ENCODE data around the gene IL17RD. TPM values are rescaled to one million over a fixed set of nuclear protein-coding genes. Genes with fewer than 3 reads are reported as not detected.

Gene IL17RD
- total RNA-seq, 2 experiments from 2014 or later: not detected

GRCh38 chr3:57081173-57081572 lies 84.0 kb downstream of the IL17RD start:
- no peak overlapping the region for H3K4me3 Mint-ChIP-seq
- ATAC-seq: no peak
- CTCF ChIA-PET: no interaction called here

GRCh38 chr3:57080171-57080570 lies 85.0 kb downstream of the IL17RD start:
- CTCF ChIA-PET: interaction anchor here (1.3 kb wide), 1 partner anchor 85 kb away, joined by 4 read pairs; no protein-coding TSS in a partner anchor

More at GRCh38 chr3:57081173-57081572, 84.0 kb downstream of the IL17RD start:
- Mint-ChIP-seq H3K36me3 (ENCODE audit: low read depth) (no peaks in the 10 kb centered on the region), H3K9me3 (no peaks in the 10 kb centered on the region), H3K27ac (no peak overlapping the region), H3K4me1 (ENCODE audit: low read depth) (peaks cover 4% of the 10 kb centered on the region), H3K27me3 (peaks cover 39% of the 10 kb centered on the region)
- intact Hi-C loops (cut with micrococcal nuclease): no loop called here
- POLR2A ChIA-PET: no interaction called here
- no peak for TF ChIP-seq CTCF (IDR thresholded peaks at IDR 0.05)
- no peak for DNase-seq

DNA sequence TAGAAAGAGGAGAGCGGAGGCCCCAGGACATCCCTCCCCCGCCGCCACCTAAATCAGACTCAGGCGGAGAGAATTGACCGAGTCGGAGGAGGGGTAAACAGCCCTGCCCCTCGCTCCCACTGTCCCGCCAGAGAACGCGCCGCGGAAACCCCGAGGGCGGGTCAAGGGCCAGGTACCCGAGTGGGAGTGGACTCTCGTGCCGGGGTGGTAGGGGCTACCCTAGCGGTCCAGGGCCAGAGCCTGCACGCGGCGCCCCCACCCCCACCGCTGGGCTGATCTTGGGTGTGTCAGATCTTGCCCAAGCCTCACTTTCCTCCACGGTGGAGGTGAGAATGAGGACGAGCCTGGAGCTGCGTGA lies 85.7 kb downstream of the IL17RD start:
- Mint-ChIP-seq H3K4me1 (ENCODE audit: low read depth) (peaks cover 4% of the 10 kb centered on the region), H3K4me3 (peak overlapping the region; percentile 9), H3K9me3 (no peaks in the 10 kb centered on the region), H3K27ac (no peak overlapping the region), H3K27me3 (peaks cover 48% of the 10 kb centered on the region), H3K36me3 (ENCODE audit: low read depth) (no peaks in the 10 kb centered on the region)
- ChIA-PET CTCF (interaction anchor here (1.3 kb wide), 1 partner anchor 84 kb away, joined by 4 read pairs; no protein-coding TSS in a partner anchor), POLR2A (no interaction called here)
- no peak for TF ChIP-seq CTCF (IDR thresholded peaks at IDR 0.05)
- peak; percentile 16 for DNase-seq
- ATAC-seq: no peak
- intact Hi-C loops (cut with micrococcal nuclease): no loop called here

More at GRCh38 chr3:57080171-57080570, 85.0 kb downstream of the IL17RD start:
- H3K9me3 Mint-ChIP-seq: no peaks in the 10 kb centered on the region
- intact Hi-C loops (cut with micrococcal nuclease): no loop called here
- peak overlapping the region; percentile 45 for H3K4me3 Mint-ChIP-seq
- no peaks in the 10 kb centered on the region for H3K36me3 Mint-ChIP-seq (ENCODE audit: low read depth)
- POLR2A ChIA-PET: no interaction called here
- DNase-seq (no peak), ATAC-seq (no peak)
- H3K4me1 Mint-ChIP-seq (ENCODE audit: low read depth): peaks cover 4% of the 10 kb centered on the region
- peaks cover 44% of the 10 kb centered on the region for H3K27me3 Mint-ChIP-seq
- no peak for TF ChIP-seq CTCF (IDR thresholded peaks at IDR 0.05)
- H3K27ac Mint-ChIP-seq: no peak overlapping the region

DNA sequence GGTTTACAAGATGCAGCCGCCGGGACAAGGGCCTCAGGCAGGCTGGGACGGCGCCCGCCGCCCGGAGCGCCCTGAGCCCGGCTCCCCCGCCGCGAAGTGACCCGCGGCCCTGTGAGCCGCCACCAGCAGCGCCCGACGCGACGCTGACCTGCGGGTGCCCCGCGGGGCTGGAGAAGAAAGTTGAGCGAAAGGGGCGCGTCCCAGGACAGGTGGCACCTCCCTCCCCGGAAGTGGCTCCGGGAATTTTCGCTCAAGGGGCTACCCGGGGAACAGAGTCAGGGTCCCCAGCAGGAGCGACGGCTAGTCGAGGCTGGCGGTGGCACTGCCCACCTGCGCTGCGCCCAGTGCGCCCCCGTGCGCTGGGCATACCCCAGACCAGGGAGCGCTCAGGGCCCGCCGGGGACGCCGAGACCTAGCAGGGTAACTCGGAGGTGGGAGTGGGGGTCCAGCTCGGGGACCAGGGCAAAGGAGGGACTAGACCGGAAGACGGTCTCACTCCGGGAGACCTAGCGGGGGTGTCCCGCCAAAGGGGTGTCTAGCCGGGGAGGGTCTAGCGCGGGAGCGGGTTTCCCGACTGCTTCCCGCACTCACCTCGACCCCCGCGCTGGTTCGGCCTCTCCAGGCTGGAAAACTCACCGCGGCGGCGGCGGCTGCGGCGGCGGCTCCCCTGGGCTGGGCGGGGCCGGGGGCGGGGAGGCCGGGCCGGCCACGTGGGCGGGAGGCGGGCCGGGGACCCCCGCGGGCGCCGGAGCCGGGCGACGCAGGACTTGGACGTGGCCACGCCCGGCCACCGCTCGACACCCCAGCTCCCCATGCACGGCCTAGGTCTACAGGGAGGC lies 86.3 kb downstream of the IL17RD start:
- peaks cover 7% of the 10 kb centered on the region for H3K4me1 Mint-ChIP-seq (ENCODE audit: low read depth)
- H3K36me3 Mint-ChIP-seq (ENCODE audit: low read depth): no peaks in the 10 kb centered on the region
- no peak for TF ChIP-seq CTCF (IDR thresholded peaks at IDR 0.05)
- ATAC-seq (peak; percentile 60), DNase-seq (no peak)
- ChIA-PET POLR2A (no interaction called here), CTCF (interaction anchor here (1.3 to 1.8 kb wide), 2 partner anchors 22 to 84 kb away, joined by 4 to 5 read pairs; no protein-coding TSS in a partner anchor)
- intact Hi-C loops (cut with micrococcal nuclease): no loop called here
- no peaks in the 10 kb centered on the region for H3K9me3 Mint-ChIP-seq
- H3K27me3 Mint-ChIP-seq: peaks cover 54% of the 10 kb centered on the region
- H3K27ac Mint-ChIP-seq: no peak overlapping the region
- H3K4me3 Mint-ChIP-seq: peak overlapping the region; percentile 42

DNA sequence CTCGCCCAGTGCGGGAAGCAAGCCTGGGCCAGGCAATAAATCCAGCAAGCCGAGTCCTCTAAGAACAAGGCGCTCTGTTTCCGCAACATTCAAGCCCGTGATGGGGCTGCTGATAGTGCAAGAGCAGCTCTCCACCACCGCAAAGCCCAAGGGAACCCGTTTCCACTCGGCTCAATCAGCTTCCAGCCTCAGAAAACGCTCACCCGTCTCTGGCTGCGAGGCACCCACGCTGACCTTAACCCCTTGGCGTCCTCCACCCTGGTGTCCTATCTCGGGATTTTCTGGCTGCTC lies 86.9 kb downstream of the IL17RD start:
- Mint-ChIP-seq H3K9me3 (no peaks in the 10 kb centered on the region), H3K36me3 (ENCODE audit: low read depth) (no peaks in the 10 kb centered on the region), H3K4me3 (peak overlapping the region; percentile 42), H3K4me1 (ENCODE audit: low read depth) (peaks cover 7% of the 10 kb centered on the region), H3K27ac (no peak overlapping the region), H3K27me3 (peaks cover 54% of the 10 kb centered on the region)
- intact Hi-C loops (cut with micrococcal nuclease): no loop called here
- ChIA-PET CTCF (interaction anchor here (1.2 to 1.8 kb wide), 3 partner anchors 22 to 83 kb away, joined by 4 to 8 read pairs (median 5); no protein-coding TSS in a partner anchor), POLR2A (no interaction called here)
- no peak for TF ChIP-seq CTCF (IDR thresholded peaks at IDR 0.05)
- DNase-seq (peak; percentile 46), ATAC-seq (peak; percentile 50)
